Smooth muscle cell (in vitro differentiated cells): ENCODE results near the gene SLC30A4. TPM values are rescaled to one million over a fixed set of nuclear protein-coding genes. Genes with fewer than 3 reads are reported as not detected.

Experiments
- DNase-seq: peaks from one replicate; lab custom pipeline; 2025; ENCODE audit not compliant: unreplicated experiment; lab: John Stamatoyannopoulos, UW
- H2AFZ ChIP-seq: fragments of 200-600 bp; sonication (generic); 2 replicates; pipeline ENCODE4 v1.6.0; 2016; ENCODE audit warnings: antibody characterized with exemption, low read depth, mild to moderate bottlenecking
- H3F3A ChIP-seq: fragments of 200-600 bp; sonication (generic); 2 replicates; pipeline ENCODE4 v1.6.0; 2017; ENCODE audit warnings: antibody characterized with exemption, low read depth
- H3K27ac ChIP-seq: fragments of 200-600 bp; sonication (generic); 2 replicates; pipeline ENCODE4 v1.5.1; 2016; ENCODE audit warnings: low read depth, mild to moderate bottlenecking
- H3K27me3 ChIP-seq: fragments of 200-600 bp; sonication (generic); 2 replicates; pipeline ENCODE4 v1.6.1; 2016; ENCODE audit warnings: low read depth, mild to moderate bottlenecking
- H3K36me3 ChIP-seq: fragments of 200-600 bp; sonication (generic); 2 replicates; pipeline ENCODE4 v1.5.1; 2016; ENCODE audit warnings: low read depth
- H3K4me1 ChIP-seq: fragments of 200-600 bp; sonication (generic); 2 replicates; pipeline ENCODE4 v1.5.1; 2016; ENCODE audit warnings: low read depth
- H3K4me2 ChIP-seq: fragments of 200-600 bp; sonication (generic); 2 replicates; pipeline ENCODE4 v1.6.0; 2016; ENCODE audit warnings: mild to moderate bottlenecking
- H3K4me3 ChIP-seq: fragments of 200-600 bp; sonication (generic); 2 replicates; pipeline ENCODE4 v1.5.1; 2016; ENCODE audit warnings: mild to moderate bottlenecking
- H3K79me2 ChIP-seq: fragments of 200-600 bp; sonication (generic); 2 replicates; pipeline ENCODE4 v1.6.0; 2016; ENCODE audit warnings: low read depth, mild to moderate bottlenecking
- H3K9ac ChIP-seq: fragments of 200-600 bp; sonication (generic); 2 replicates; pipeline ENCODE4 v1.6.0; 2016; ENCODE audit warnings: low read depth
- H3K9me3 ChIP-seq: fragments of 200-600 bp; sonication (generic); replicated peaks from 2 replicates; pipeline ENCODE4 v1.5.1; 2016; ENCODE audit warnings: low read depth
- H4K20me1 ChIP-seq: fragments of 200-600 bp; sonication (generic); 2 replicates; pipeline ENCODE4 v1.6.0; 2016; ENCODE audit warnings: low read depth
- WGBS: methylation state at CpG from one replicate; pipeline ENCODE4 v1.1.7; 2016; ENCODE audit warnings: low lambda C conversion rate; 5-methylcytosine and 5-hydroxymethylcytosine counted together
- polyA plus RNA-seq: library from polyadenylated mRNA; unstranded; fragments of >200 nt; fragmentation: Nextera tagmentation; extraction: Ambion mirVana; gene quantifications from 2 replicates; pipeline ENCODE4 v1.2.1, GENCODE V29; 2016
- total RNA-seq: library from RNA; depleted of rRNA; stranded (reverse); fragments of >200 nt; gene quantifications from 2 replicates; pipeline ENCODE4 v1.2.3, GENCODE V29; 2014
- TF ChIP-seq, protein P1 (sequence below): fragments of 200-600 bp; sonication (generic); IDR thresholded peaks from 2 replicates; pipeline ENCODE4 v1.5.1; 2017; ENCODE audit warnings: borderline replicate concordance, mild to moderate bottlenecking, antibody characterized with exemption; ENCODE audit not compliant: insufficient read depth, poor library complexity, severe bottlenecking

The SLC30A4 gene
- total and polyA plus RNA-seq, 2 experiments from 2014 or later: 1.9 to 7.9 TPM

- Histone ChIP-seq H3K4me1 (no peaks in the 10 kb centered on the region), H3K79me2 (no peaks in the 10 kb centered on the region), H3K9ac (no peak overlapping the region), H3K36me3 (no peaks in the 10 kb centered on the region), H3K4me3 (no peak overlapping the region), H3K27ac (no peak overlapping the region), H4K20me1 (no peaks in the 10 kb centered on the region), H3F3A (no peaks in the 10 kb centered on the region), H3K4me2 (no peak overlapping the region), H2AFZ (no peak overlapping the region), H3K27me3 (peaks cover 8% of the 10 kb centered on the region), H3K9me3 (no peaks in the 10 kb centered on the region)
- no peak for DNase-seq
- WGBS: 84% methylated on average over 1 of the region's 1 CpG
- TF ChIP-seq, protein P1, sequence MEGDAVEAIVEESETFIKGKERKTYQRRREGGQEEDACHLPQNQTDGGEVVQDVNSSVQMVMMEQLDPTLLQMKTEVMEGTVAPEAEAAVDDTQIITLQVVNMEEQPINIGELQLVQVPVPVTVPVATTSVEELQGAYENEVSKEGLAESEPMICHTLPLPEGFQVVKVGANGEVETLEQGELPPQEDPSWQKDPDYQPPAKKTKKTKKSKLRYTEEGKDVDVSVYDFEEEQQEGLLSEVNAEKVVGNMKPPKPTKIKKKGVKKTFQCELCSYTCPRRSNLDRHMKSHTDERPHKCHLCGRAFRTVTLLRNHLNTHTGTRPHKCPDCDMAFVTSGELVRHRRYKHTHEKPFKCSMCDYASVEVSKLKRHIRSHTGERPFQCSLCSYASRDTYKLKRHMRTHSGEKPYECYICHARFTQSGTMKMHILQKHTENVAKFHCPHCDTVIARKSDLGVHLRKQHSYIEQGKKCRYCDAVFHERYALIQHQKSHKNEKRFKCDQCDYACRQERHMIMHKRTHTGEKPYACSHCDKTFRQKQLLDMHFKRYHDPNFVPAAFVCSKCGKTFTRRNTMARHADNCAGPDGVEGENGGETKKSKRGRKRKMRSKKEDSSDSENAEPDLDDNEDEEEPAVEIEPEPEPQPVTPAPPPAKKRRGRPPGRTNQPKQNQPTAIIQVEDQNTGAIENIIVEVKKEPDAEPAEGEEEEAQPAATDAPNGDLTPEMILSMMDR: no peak
Measured at GRCh38 chr15:45486317-45486716, 36.2 kb downstream of the SLC30A4 start.

GRCh38 chr15:45481135-45481534, 41.4 kb downstream of the SLC30A4 start:
- Histone ChIP-seq H3K4me3 (no peak overlapping the region), H4K20me1 (no peaks in the 10 kb centered on the region), H3K4me2 (no peak overlapping the region), H3F3A (no peaks in the 10 kb centered on the region), H3K27ac (no peak overlapping the region), H3K79me2 (no peaks in the 10 kb centered on the region), H3K27me3 (peaks cover 8% of the 10 kb centered on the region), H3K4me1 (no peaks in the 10 kb centered on the region), H3K9ac (no peak overlapping the region), H3K9me3 (no peaks in the 10 kb centered on the region), H2AFZ (no peak overlapping the region), H3K36me3 (no peaks in the 10 kb centered on the region)
- no peak for DNase-seq
- 40% methylated on average over 2 of the region's 2 CpGs for WGBS
- TF ChIP-seq, protein P1: no peak

DNA sequence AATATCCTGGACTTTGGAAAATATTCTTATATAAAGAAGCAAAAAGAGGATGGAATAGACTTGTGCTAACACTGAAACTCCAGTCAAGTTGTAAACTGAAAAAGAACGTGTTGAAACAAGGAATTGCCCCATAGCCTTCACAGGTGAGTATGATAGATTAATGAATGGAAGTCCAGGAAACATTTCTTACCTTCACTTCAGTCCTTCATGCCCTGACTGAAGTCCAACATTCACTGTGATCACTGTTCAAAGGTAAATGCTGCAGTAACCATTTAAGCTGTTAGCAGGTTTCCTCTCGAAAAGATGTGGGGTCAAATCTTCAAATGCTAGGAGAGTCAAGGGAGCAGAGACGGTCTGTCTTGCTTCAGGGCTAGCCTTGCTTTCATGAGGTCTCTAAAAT, 46.1 kb downstream of the SLC30A4 start:
- H2AFZ ChIP-seq: no peak overlapping the region
- no peak overlapping the region for H3K4me3 ChIP-seq
- no peak overlapping the region for H3K4me2 ChIP-seq
- no peaks in the 10 kb centered on the region for H3K79me2 ChIP-seq
- H3K36me3 ChIP-seq: no peaks in the 10 kb centered on the region
- H3F3A ChIP-seq: no peaks in the 10 kb centered on the region
- H4K20me1 ChIP-seq: no peaks in the 10 kb centered on the region
- DNase-seq: no peak
- TF ChIP-seq, protein P1: no peak
- no peaks in the 10 kb centered on the region for H3K9me3 ChIP-seq
- 59% methylated on average over 3 of the region's 3 CpGs for WGBS
- H3K4me1 ChIP-seq: no peaks in the 10 kb centered on the region
- no peak overlapping the region for H3K9ac ChIP-seq
- H3K27ac ChIP-seq: no peak overlapping the region
- peaks cover 22% of the 10 kb centered on the region for H3K27me3 ChIP-seq

GRCh38 chr15:45474799-45475198, 47.8 kb downstream of the SLC30A4 start:
- Histone ChIP-seq H3F3A (no peaks in the 10 kb centered on the region), H3K4me2 (no peak overlapping the region), H3K4me1 (no peaks in the 10 kb centered on the region), H3K79me2 (no peaks in the 10 kb centered on the region), H3K9me3 (no peaks in the 10 kb centered on the region), H4K20me1 (no peaks in the 10 kb centered on the region), H3K36me3 (no peaks in the 10 kb centered on the region), H3K27me3 (peaks cover 37% of the 10 kb centered on the region), H3K9ac (no peak overlapping the region), H3K27ac (no peak overlapping the region), H2AFZ (no peak overlapping the region), H3K4me3 (no peak overlapping the region)
- WGBS: 89% methylated on average over 6 of the region's 6 CpGs
- no peak for DNase-seq
- TF ChIP-seq, protein P1: no peak
